Measurements from ENCODE around the gene ITGBL1. TPM values are rescaled to one million over a fixed set of nuclear protein-coding genes. Genes with fewer than 3 reads are reported as not detected.

Gene ITGBL1
- total and polyA plus RNA-seq, 2 of the 4 experiments (the other 2 are of a cell fraction): 22.2 to 24.2 TPM

DNA sequence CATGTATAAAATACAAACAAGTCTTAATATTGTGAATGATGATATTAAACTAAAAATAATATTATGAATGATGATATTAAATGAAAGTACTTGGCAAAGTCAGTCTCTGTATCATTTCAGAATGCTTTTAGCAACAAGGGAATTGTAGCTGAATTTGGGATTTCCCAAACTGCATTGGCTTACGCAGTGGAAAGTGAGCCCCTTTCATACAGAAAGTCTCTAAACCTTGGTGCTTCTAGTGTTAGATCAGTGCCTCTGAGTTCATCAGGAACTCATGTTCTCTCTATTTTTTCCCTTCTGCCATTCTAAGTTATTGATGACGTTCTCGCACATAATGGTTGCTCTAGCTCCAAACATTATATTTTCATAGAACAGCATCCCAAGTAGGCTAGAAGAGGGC, 300.0 kb downstream of the ITGBL1 start:
- DNase-seq: no peak
- no peak overlapping the region for H3K4me2 ChIP-seq (ENCODE audit: low read depth, low read length)

More for the DNA sequence above, 300.0 kb downstream of the ITGBL1 start:
- no peak overlapping the region for H3K4ac ChIP-seq (ENCODE audit: low read depth, low read length)
- no peaks in the 10 kb centered on the region for H3K27me3 ChIP-seq (ENCODE audit: control insufficient read depth, insufficient read depth, low read length)
- no peak overlapping the region for H2AK5ac ChIP-seq (ENCODE audit: low read depth, low read length)
- no peak overlapping the region for H3K9ac ChIP-seq (ENCODE audit: low read depth, low read length)
- intact Hi-C loops (cut with micrococcal nuclease): no loop called here
- POLR2A ChIA-PET (ENCODE audit: unreplicated experiment): no interaction called here
- H2AFZ ChIP-seq (replicated peaks; ENCODE audit: low read length, poor library complexity): no peak overlapping the region
- H3K4me3 ChIP-seq (ENCODE audit: insufficient read depth, low read depth, low read length): no peak overlapping the region
- 83% methylated on average over 1 of the region's 3 CpGs; no CpG with 5 or more reads in 1 of the 2 experiments for WGBS, 2 experiments (ENCODE audit: extremely low coverage in 2 of 2, insufficient read length in 1 of 2)
- no peak overlapping the region for H3K23ac ChIP-seq (ENCODE audit: low read depth, low read length)
- no peaks in the 10 kb centered on the region for H4K20me1 ChIP-seq (ENCODE audit: insufficient read depth, low read length)
- no peak overlapping the region for H2BK5ac ChIP-seq (ENCODE audit: low read depth, low read length, poor library complexity, severe bottlenecking)
- H3K9me3 ChIP-seq (ENCODE audit: control insufficient read depth, insufficient read depth, low read length): no peaks in the 10 kb centered on the region
- no peak overlapping the region for H2BK120ac ChIP-seq (ENCODE audit: low read depth, low read length)
- H2BK20ac ChIP-seq (ENCODE audit: low read depth, low read length): no peak overlapping the region
- no peaks in the 10 kb centered on the region for H3K4me1 ChIP-seq (ENCODE audit: control insufficient read depth, insufficient read depth, low read length)
- H3K56ac ChIP-seq (ENCODE audit: extremely low read depth, insufficient read depth, low read length): no peak overlapping the region
- no peak overlapping the region for H3K27ac ChIP-seq (ENCODE audit: insufficient read depth, low read length)
- TF ChIP-seq FOS (IDR thresholded peaks at IDR 0.05; ENCODE audit: low read depth, low read length) (no peak), RFX5 (IDR thresholded peaks at IDR 0.05; ENCODE audit: low read depth, low read length) (no peak), BHLHE40 (IDR thresholded peaks at IDR 0.05; ENCODE audit: low read depth, low read length) (no peak), MAZ (IDR thresholded peaks at IDR 0.05; ENCODE audit: borderline replicate concordance, low read depth, low read length) (no peak), MXI1 (IDR thresholded peaks at IDR 0.05; ENCODE audit: borderline replicate concordance, low read depth, low read length) (no peak), MAFK (IDR thresholded peaks at IDR 0.05; ENCODE audit: low read depth, low read length) (no peak), RCOR1 (IDR thresholded peaks at IDR 0.05; ENCODE audit: insufficient replicate concordance, low read length) (no peak), NFE2L2 (IDR thresholded peaks at IDR 0.05; ENCODE audit: low read depth, low read length) (no peak)
- TF ChIP-seq, protein P1, sequence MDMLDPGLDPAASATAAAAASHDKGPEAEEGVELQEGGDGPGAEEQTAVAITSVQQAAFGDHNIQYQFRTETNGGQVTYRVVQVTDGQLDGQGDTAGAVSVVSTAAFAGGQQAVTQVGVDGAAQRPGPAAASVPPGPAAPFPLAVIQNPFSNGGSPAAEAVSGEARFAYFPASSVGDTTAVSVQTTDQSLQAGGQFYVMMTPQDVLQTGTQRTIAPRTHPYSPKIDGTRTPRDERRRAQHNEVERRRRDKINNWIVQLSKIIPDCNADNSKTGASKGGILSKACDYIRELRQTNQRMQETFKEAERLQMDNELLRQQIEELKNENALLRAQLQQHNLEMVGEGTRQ (IDR thresholded peaks at IDR 0.05; ENCODE audit: low read depth, low read length): no peak
- TF ChIP-seq, protein P2, sequence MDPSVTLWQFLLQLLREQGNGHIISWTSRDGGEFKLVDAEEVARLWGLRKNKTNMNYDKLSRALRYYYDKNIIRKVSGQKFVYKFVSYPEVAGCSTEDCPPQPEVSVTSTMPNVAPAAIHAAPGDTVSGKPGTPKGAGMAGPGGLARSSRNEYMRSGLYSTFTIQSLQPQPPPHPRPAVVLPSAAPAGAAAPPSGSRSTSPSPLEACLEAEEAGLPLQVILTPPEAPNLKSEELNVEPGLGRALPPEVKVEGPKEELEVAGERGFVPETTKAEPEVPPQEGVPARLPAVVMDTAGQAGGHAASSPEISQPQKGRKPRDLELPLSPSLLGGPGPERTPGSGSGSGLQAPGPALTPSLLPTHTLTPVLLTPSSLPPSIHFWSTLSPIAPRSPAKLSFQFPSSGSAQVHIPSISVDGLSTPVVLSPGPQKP (IDR thresholded peaks at IDR 0.05; ENCODE audit: borderline replicate concordance, low read depth, low read length): no peak
- H3K9me1 ChIP-seq (ENCODE audit: insufficient read depth, low read length): no peaks in the 10 kb centered on the region
- H2BK15ac ChIP-seq (ENCODE audit: low read depth, low read length): no peak overlapping the region
- in situ Hi-C loops (cut with MboI; ENCODE audit: low sequenced_read_pairs): loop anchor here (10.0 kb wide), 1 partner anchor 608 kb away; no protein-coding TSS in a partner anchor
- H4K8ac ChIP-seq (ENCODE audit: low read depth in 2 of 2, low read length in 2 of 2): no peak overlapping the region
- no peak overlapping the region for H3K14ac ChIP-seq (replicated peaks; ENCODE audit: low read depth, low read length)
- no peaks in the 10 kb centered on the region for H3K79me1 ChIP-seq (ENCODE audit: low read depth in 1 of 2, low read length in 2 of 2)
- H4K5ac ChIP-seq (ENCODE audit: low read depth, low read length): no peak overlapping the region
- no TSS peak for BruUV-seq (replicated peaks)
- CTCF ChIA-PET: interaction anchor here (0.6 kb wide), 1 partner anchor 31 kb away, joined by 4 read pairs; no protein-coding TSS in a partner anchor
- no peak overlapping the region for H2AK9ac ChIP-seq (replicated peaks; ENCODE audit: low read depth, low read length, poor library complexity)
- H4K91ac ChIP-seq (ENCODE audit: insufficient read depth, low read depth, low read length): no peak overlapping the region
- H3K18ac ChIP-seq (ENCODE audit: low read depth, low read length): no peak overlapping the region
- no peaks in the 10 kb centered on the region for H3K36me3 ChIP-seq (ENCODE audit: control insufficient read depth, insufficient read depth, low read length)
- no peak for ATAC-seq (ENCODE audit: low read depth)
- dilution Hi-C loops (cut with HindIII; ENCODE audit: low sequenced_read_pairs, unreplicated experiment): no loop called here

Data from IMR-90 (cell line).